C4-2B (cell line): ENCODE results near the gene SLC44A1.

Source experiments
- CTCF ChIP-seq: fragments of 450-650 bp; conservative IDR thresholded peaks from 2 replicates; pipeline ENCODE4 v1.5.1; 2017; ENCODE audit warnings: mild to moderate bottlenecking
- ZFX ChIP-seq: fragments of 450-650 bp; IDR thresholded peaks from 2 replicates; pipeline ENCODE4 v1.6.1; 2017

- TF ChIP-seq CTCF (no peak), ZFX (no peak)
Observed at GRCh38 chr9:105389796-105390195, 145.3 kb downstream of the SLC44A1 start.
